HG02759 (cell line): ENCODE measurements around the gene SLCO2B1.

ENCODE experiments used
- ATAC-seq: cut with Tn5 transposase; IDR thresholded peaks from one replicate; pipeline ENCODE4 v1.9.1; 2021; ENCODE audit warnings: mild to moderate bottlenecking, moderate library complexity; ENCODE audit not compliant: unreplicated experiment

Gene SLCO2B1

DNA sequence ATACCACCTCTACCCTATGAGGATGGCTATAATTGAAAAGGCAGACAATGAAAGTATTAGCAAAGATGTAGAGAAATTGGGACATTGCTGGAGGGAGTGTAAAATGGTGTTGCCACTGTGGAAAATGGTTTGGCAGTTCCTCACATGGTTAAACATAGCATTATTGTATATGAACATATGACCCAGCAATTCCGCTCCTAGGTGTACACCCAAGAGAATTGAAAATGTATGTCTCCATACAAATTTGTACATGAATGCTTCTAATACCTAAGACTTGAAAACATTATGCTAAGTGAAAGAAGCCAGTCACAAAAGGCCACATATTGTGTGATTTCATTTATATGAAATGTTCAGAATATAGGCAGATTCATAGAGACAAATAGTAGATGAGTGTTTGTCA lies 10.0 kb downstream of the SLCO2B1 start:
- ATAC-seq = no peak

- ATAC-seq = no peak
These were observed 10.7 kb downstream of the SLCO2B1 start for GRCh38 chr11:75161506-75162095.

GRCh38 chr11:75162954-75163353 lies 12.0 kb downstream of the SLCO2B1 start:
- ATAC-seq = no peak

GRCh38 chr11:75163921-75164849 lies 13.3 kb downstream of the SLCO2B1 start:
- ATAC-seq = no peak

GRCh38 chr11:75165721-75166120 lies 14.8 kb downstream of the SLCO2B1 start:
- no peak for ATAC-seq

GRCh38 chr11:75166791-75167190 lies 15.9 kb downstream of the SLCO2B1 start:
- ATAC-seq = no peak

DNA sequence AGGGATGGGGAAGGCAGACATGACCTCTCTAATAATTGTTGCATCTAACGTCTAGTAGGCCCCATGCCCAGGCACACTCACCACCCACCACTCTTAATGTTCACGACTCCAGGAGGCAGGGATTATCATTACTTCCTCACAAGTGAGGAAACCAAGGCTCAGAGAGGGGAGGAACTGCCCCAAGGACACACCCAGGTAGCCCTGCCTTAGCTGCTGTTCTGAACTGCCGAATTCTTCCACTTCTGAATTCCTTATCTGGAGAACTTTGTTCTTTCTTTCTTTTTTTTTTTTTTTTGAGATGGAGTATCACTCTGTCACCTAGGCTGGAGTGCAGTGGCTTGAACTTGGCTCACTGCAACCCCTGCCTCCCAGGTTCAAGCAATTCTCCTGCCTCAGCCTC lies 16.7 kb downstream of the SLCO2B1 start:
- ATAC-seq = no peak

DNA sequence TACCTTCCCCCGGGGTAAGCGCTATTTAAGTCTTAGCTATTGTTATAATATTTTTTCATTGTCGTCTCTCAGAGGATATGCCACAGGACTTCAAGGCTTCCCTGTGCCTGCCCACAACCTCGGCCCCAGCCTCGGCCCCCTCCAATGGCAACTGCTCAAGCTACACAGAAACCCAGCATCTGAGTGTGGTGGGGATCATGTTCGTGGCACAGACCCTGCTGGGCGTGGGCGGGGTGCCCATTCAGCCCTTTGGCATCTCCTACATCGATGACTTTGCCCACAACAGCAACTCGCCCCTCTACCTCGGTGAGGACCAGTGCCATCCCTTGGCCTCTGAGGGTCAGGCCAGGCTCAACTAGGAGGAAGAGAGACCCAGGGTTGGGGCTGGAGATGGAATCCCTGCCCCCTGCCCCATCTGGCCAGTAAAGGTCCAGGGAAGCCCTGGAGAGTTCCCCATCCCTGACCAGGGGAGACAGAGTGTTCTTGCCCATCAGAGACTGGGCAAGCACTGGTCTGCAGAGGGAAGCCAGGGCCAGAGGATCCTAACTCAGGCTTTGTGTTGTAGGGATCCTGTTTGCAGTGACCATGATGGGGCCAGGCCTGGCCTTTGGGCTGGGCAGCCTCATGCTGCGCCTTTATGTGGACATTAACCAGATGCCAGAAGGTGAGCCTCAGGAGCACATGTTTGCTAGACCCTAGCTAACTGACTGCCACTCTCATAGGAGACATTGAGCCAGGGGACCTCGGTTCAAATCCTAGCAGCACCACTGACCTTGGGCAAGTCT lies 18.4 kb downstream of the SLCO2B1 start:
- ATAC-seq = no peak

GRCh38 chr11:75170516-75171201 lies 19.8 kb downstream of the SLCO2B1 start:
- no peak for ATAC-seq

- no peak for ATAC-seq
These were observed 22.4 kb downstream of the SLCO2B1 start for GRCh38 chr11:75173336-75173735.

DNA sequence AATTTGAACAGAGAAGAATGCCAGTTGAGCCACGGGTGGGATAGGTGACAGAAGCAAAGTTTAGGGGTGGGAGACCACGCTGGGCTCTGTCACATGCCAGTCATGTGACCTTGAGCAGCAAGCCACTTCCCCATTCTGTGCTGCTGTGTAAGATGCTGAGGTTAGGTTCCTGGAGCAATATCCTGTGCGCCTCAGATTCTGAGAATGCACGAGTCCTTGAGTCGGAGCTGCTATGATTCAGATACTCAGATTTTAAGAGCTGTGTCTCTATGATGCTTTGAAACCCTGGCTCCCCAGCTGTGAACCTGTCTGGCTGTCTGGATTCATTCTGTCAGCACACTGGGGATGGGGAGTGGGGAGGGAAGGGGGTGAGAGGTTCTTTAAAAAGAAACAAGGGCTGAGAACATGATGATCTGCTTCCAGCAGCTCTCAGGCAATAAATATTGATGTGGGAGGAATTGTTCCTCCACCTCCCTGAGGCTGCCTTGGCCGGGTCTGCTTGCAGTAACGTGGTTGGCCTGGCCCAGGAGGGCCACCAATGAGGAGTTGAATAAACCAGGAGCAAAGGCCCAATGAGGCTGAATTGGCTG lies 24.0 kb downstream of the SLCO2B1 start:
- no peak for ATAC-seq

DNA sequence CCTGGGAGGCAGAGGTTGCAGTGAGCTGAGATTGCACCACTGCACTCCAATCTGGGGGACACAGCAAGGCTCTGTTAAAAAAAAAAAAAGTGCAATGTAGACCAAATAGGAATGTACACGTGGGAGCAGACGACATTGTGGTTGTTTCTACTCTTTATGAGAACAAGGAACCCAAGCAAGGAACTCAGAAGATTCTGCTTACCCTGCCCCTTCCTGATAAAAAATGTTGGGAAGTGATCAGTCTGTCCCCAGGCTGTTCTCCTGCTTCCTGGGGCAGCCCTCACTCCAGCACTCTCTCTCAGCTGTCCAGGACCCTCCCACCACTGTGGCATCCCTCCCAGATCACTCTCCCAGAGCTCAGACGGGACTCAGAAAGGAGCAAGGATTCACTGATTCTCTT lies 31.8 kb downstream of the SLCO2B1 start:
- ATAC-seq = no peak

GRCh38 chr11:75184051-75184450 lies 33.1 kb downstream of the SLCO2B1 start:
- ATAC-seq = no peak

DNA sequence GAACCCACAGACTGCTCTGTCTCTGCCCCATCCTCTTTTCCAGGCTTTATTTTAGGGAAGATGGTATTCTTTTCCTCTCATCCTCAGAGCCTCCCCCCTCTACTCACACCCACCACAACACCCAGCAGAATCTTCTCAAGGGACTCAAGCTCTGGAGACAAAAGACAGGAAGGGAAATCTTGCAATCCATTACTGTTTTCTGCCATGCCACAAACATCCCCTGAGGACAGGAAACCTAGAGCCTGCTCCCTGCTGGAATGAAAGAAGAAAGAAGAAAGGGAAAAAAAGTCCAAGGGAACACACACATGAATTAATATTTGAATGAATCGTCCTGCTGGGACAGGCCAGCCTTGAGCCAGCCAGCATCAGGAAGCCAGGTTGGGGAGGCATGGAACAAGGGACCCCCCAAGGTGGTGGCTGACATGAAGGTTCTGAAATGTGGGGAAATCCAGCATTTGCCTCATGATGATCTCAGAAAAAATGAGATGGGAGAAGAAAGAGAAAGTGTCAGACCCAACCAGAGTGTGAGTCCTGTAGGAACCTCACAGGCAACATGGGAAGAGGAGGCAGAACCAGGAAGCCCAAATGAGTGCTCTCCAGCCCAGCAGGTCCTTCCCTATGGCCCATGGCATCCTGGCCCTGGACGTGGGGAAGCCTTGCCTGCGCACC lies 34.0 kb downstream of the SLCO2B1 start:
- ATAC-seq = no peak

GRCh38 chr11:75185866-75186265 lies 35.0 kb downstream of the SLCO2B1 start:
- ATAC-seq = no peak

DNA sequence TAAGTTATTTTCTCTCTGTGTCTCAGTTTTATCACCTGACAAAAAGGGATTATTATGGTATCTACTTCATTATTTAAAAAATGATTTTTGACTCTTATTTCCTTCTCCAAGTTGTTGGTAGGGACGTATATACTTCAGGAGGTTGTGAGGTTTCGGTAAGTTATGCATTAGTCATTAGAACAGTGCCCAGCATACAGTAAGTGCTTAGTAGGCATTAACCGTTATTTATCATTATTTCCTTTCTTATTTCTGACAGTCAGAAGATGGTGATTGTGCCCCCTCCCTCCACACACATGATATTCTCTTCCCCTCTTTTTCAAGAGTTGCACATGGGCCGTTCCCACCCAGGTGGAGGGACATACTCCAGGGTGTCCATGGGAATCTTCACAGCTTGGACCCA lies 36.1 kb downstream of the SLCO2B1 start:
- ATAC-seq = no peak

- ATAC-seq = no peak
These were observed 37.8 kb downstream of the SLCO2B1 start for GRCh38 chr11:75188671-75189070.

- no peak for ATAC-seq
These were observed 38.2 kb downstream of the SLCO2B1 start for GRCh38 chr11:75189108-75189507.

DNA sequence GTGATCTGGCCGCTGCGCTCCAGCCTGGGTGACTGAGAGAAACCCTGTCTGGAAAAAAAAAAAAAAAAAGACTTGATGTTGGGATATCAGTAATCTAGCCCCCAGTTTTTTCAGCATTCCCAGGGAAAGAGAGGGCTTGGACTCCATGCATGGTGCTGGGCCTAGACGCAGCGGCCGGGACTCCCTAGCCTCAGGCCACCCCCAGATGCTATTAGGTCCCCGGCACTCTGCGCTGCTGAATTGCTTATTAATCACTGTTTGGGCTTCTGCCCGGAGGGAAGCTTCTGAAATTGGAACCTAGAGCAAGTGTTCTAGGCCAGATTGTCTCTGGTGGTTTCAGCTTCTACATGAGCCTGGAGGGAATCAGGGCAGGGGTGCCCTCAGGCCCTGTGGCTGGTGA lies 39.0 kb downstream of the SLCO2B1 start:
- ATAC-seq = no peak

DNA sequence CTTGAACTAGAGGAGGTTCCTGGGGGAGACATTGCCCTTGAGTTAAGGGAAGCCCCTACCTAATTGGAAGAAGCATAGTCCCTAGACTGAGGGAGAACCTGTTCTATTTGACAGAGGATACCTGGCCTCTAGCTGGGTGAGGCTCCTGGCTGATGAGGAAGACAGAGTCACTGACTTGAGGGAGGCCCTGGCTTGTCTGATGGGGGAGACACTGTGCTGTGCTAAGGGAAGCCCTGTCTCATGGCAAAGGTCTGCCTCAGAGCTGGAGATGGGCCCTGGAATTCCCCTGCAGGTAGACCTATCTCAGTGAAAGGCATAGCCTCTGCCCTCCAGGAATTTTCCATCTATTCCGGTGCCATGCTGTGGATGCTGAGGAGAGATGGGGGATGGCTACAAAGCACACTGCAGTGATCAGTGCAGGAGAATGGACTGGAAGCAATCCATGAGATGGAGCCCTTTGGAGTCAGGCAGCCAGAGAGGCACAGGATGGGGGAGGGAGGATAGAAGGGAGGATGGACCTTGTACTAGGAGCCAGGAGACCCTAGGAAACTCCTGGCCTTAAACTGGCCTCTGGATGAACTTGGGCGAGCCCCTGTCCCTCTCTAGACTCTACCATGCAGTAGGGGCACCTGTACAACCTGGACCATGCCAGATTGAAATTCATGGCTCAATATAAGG lies 39.9 kb downstream of the SLCO2B1 start:
- ATAC-seq = no peak
